NCI-H2171 treated with DMSO at 0.1 percent for 48 hours (cell line): ENCODE measurements around the gene OR11H6.
"Not testable (repeated sequence)": the region's sequence is repeated elsewhere in the genome, so short reads cannot be mapped to it uniquely, and the experiment has no call there.

Experiments
- DNase-seq: peaks from one replicate; lab custom pipeline; 2025; lab: John Stamatoyannopoulos, UW

OR11H6 gene, protein sequence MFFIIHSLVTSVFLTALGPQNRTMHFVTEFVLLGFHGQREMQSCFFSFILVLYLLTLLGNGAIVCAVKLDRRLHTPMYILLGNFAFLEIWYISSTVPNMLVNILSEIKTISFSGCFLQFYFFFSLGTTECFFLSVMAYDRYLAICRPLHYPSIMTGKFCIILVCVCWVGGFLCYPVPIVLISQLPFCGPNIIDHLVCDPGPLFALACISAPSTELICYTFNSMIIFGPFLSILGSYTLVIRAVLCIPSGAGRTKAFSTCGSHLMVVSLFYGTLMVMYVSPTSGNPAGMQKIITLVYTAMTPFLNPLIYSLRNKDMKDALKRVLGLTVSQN

DNA sequence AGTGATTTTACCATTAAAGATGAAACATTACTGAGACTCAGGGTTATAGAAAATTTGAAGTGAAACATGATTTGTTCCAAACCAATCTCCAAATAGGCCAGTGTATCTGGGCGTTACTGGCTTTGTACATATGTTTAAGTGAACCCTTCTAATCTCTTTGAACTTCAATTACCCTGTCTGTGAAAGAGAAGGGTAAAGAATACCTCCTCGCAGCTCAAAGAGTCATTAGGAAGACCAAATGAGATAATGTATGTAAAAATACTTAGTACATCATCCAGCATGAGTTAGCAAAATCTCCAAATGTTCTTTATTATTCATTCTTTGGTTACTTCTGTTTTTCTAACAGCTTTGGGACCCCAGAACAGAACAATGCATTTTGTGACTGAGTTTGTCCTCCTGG is at the start of gene OR11H6:
Gene OR11H6, plus strand, starts transcription at position 301 of the 400 bp plus-strand sequence. Its CDS starts 0 bp downstream, at position 301.
- DNase-seq: no peak

DNA sequence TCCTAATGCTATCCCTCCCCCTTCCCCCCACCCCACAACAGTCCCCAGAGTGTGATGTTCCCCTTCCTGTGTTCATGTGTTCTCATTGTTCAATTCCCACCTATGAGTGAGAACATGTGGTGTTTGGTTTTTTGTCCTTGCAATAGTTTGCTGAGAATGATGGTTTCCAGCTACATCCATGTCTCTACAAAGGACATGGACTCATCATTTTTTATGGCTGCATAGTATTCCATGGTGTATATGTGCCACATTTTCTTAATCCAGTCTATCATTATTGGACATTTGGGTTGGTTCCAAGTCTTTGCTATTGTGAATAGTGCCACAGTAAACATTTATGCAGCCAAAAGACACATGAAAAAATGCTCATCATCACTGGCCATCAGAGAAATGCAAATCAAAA is 49.3 kb upstream of the OR11H6 start:
- DNase-seq: not testable (repeated sequence)

DNA sequence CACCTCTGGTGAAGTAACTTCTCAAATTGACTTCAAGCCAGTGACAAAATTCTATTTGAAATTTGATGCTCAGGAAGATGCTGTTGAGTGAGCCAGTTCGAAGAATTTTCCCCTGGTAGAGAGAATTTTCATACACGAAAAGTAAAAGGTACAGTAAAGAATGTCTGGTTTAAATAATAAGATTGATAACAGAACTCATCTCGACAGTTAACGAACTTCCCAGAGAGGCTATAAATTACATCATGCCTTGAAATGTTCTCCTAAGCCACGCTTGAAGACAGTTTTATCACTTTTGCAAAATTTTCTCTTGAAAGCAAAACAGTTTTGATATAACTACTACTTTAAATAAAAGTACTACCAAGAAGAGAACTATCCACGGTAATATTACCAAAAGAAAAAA is 47.2 kb upstream of the OR11H6 start:
- DNase-seq: no peak

DNA sequence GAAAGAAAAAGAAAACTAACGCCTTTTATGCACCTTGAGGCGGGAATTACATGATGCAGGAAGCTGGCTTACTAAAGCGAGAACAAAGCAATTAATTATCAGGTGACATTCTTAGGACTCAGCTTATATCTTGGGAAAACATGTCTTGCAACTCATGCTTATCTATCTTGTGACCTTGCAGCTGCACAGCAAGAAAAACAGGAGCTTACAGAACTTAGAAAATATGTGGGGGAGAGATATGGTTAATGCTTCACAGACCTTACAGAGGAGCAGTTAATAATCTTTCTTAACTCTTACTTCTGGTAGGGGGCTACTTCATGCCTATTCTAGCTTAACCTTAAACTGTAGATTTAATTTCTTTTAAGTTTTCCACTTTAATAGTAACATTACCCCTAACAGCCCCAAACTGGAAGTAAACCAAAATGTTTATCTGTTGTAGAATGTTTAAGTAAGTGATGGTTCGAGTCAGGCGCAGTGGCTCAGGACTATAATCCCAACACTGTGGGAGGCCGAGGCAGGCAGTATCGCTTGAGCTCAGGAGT is 46.0 kb upstream of the OR11H6 start:
- no peak for DNase-seq

DNA sequence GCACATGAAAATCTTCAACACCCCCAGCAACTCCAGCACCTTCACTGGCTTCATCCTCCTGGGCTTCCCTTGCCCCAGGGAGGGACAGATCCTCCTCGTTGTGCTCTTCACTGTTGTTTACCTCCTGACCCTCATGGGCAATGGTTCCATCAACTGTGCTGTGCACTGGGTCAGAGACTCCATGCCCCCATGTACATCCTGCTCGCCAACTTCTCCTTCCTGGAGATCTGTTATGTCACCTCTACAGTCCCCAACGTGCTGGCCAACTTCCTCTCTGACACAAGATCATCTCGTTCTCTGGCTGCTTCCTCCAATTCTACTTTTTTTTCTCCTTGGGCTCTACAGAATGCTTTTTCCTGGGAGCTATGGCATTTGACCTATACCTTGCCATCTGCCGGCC is 44.3 kb upstream of the OR11H6 start:
- DNase-seq: no peak

DNA sequence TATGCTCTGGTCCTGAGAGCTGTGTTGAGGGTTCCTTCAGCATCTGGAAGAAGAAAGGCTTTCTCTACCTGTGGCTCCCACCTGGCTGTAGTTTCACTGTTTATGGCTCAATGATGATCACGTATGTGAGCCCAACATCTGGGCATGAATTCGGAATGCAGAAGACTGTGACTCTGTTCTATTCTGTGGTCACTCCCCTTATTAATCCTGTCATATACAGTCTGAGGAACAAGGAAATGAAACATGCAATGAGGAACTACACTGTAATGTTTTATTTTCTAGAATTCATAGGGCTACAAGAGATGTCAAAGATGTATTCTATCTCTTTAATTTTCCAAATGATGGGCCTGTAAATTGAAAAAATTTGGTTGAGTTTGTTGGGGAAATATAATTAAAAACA is 43.6 kb upstream of the OR11H6 start:
- no peak for DNase-seq

DNA sequence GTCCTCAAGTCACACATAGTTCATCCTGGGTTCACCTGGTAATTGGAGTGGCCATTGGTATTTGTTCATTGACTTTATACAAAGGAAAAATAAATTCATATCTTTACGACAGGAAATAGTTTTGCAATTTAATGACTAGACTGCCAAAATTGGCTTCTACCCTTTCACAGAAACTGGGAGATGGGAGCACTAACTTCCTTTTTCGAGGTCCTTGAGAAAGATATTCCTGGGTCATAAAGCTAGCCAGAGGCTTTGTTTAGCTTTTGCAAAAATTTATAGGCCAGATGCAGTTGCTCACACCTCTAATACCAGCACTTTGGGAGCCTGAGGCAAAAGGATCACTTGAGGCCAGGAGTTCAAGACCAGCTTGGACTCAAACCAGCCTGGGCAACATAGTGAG is 43.0 kb upstream of the OR11H6 start:
- no peak for DNase-seq

DNA sequence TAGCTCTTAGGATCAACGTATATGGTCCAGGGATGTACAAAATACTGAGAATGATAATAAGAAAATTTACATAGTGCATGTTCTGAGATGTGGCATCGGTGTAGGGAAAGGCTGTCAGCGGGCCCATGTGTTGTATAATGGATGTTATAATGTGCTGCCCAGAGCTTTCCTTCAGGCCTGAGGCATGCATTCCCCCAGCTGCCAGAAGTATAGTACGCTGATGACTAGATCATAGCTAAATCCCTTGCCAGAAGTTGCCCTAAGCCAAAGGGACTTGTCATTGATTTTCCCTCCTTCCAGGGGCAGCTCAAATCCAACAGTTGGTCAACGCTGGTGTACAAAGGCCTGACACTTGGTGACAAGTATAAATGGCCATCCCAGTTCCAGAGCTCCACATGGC is 39.3 kb upstream of the OR11H6 start:
- DNase-seq: no peak

DNA sequence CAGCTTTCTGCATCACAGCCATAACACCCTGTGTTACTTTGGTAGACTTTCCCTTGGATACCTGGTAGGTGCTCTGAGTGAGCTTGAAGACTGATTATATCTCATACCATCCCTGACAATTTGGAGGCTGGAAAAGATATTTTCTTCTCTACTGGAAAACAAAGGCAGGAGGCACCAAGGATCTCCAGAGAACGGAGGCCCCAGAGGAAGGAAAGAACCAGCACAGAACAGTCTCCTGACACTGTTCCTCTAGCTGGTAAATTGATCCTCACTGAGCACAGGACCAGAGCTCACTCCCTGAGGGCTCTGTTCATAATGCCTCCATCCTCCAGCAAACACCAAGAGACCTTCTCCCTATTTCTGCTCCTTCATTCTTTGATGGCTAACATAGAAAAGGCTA is 32.9 kb upstream of the OR11H6 start, which contains the start of gene OR11G2:
Gene OR11G2, plus strand, starts transcription at position 301 of the 400 bp plus-strand sequence. CDS start 6,542 bp downstream, outside the sequence.
- DNase-seq: no peak

DNA sequence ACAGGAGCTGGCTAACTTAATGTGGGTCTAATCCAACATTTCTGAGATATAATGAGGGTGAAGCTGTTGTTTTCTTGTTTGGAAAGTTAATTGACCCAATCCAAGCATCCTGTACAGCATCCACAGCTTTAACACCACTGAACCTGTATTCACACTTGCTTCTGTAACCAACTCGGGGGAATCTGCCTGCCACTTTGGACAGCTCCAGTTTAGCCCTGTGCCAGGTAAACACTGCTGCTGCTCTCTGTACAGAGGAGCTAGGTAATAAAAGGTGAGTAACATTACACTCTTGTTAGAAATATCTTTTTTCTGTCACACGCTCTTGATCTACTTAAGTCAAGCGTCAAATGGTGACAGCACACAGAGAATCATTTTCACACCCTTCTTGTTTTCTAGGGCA is 32.1 kb upstream of the OR11H6 start:
- DNase-seq: no peak

DNA sequence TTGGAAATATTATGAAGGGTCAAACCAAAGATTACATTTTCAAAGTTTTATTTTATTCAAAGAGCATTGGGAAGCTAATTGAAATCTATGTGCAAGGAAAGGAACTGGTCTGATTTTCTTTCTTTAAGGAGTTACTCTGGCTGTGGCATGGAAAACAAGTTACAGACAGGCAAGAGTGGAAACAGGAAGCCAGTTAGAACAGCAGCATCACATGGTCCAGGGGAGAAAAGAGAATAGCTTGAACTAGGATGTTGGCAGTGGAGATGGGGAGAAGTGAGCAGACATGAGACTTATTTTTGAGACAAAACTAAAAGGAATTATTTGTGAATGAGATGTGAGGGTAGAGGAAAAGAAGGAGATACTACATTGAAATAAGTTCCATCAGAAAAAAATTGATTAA is 29.4 kb upstream of the OR11H6 start:
- no peak for DNase-seq

DNA sequence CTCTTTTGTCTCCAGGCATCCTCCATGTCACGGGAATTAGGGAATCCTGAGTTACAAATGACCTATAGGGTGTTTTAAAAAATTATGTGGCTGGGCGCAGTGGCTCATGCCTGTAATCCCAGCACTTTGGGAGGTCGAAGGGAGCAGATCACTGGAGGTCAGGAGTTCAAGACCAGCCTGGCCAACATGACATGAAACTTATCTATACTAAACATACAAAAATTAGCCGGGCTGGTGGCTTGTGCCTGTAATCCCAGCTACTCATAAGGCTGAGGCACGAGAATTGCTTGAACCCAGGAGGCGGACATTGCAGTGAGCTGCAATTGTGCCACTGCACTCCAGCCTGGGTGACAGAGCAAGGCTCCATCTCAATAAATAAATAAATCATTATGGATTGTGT is 28.3 kb upstream of the OR11H6 start:
- DNase-seq: not testable (repeated sequence)

DNA sequence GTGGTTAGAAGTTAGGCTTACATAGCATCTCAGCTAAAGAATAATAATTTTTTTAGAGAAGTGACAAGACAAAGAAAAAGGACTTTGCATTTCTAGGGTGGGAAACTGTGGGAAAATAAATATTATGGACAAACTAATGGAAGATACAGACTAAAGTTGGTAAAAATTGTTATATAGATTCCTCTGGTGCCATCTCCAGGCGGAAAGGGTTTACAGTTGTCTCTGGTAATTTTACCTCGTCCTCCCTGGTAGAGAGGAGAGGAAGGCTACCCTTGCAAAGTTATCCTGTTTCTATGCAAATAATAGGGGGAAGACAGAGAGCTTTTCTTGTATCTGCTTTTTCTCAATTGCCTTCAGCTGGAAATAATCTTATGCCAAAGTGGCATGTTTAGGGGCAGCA is 27.6 kb upstream of the OR11H6 start:
- DNase-seq: no peak

DNA sequence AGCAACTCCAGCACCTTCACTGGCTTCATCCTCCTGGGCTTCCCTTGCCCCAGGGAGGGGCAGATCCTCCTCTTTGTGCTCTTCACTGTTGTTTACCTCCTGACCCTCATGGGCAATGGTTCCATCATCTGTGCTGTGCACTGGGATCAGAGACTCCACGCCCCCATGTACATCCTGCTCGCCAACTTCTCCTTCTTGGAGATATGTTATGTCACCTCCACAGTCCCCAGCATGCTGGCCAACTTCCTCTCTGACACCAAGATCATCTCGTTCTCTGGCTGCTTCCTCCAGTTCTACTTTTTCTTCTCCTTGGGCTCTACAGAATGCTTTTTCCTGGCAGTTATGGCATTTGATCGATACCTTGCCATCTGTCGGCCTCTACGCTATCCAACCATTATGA is 26.1 kb upstream of the OR11H6 start:
- DNase-seq: no peak

DNA sequence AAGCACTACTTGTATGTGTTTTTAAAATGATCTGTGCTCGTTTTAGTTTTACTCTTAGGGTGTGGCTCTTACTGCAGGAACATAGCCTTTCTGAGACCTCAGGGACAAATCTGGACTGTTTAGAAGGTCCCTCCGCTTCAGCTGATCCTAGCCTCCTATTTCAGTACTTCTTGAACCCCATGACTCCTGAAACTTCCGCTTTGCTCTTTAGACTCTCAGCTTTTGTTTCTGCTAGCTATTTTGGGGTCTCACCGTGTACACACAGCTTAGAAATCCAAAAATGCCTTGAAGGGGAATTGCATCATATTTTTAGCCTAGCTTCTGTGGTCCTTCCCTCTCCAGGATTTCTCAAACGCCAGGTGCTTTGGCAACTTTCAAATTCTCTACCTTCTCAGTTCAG is 24.5 kb upstream of the OR11H6 start:
- DNase-seq: no peak

DNA sequence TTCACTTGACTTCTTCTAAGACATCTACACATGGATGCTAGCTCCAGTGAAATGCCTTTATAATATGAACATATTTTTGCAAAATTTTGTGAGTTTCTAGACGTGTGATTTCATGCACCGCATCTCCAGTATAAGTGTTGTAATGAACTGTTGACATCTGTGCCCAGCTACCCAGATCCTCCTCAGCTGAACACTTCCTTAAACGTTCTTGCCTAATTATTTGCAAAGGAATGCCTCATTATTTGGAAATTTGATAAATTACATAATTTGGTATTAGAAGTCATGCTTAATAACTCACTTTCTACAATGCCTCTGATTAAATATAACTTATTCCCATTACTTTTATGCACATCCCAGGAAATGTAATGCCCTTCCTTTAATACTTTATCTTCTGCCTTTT is 18.8 kb upstream of the OR11H6 start:
- no peak for DNase-seq

DNA sequence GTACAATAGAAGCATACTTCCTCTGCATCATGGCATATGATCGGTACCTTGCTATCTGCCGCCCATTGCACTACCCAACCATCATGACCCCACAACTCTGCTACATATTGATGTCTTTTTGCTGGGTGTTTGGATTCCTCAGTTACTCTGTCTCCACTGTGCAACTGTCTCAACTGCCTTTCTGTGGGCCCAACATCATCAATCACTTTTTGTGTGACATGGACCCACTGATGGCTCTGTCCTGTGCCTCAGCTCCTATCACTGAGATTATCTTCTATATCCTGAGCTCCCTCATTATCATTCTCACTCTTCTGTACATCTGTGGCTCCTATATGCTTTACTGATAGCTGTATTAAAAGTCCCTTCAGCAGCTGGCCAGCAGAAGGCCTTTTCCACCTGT is 13.9 kb upstream of the OR11H6 start:
- DNase-seq: no peak

DNA sequence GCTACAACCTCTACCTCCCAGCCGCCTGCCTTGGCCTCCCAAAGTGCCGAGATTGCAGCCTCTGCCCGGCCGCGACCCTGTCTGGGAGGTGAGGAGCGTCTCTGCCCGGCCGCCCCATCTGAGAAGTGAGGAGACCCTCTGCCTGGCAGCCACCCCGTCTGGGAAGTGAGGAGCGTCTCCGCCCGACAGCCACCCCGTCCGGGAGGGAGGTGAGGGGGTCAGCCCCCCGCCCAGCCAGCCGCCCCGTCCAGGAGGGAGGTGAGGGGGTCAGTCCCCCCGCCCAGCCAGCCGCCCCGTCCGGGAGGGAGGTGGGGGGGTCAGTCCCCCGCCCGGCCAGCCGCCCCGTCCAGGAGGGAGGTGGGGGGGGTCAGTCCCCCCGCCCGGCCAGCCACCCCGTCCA is 11.1 kb upstream of the OR11H6 start:
- DNase-seq: not testable (repeated sequence)

DNA sequence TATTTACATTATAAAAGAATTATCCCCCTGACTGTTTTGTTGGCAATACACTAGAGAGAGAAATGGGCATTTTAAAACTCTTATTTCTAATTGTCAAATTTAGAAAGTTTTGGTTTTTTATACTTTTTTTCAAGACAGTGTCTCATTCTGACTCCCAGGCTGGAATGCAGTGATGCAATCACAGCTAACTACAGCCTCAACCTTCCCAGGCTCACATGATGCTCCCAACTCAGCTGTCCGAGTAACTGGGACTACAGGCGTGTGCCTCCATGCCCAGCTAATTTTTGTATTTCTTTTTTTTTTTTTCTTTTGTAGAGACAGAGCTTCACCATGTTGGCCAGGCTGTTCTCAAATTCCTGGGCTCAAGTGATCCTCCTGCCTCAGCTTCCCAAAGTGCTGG is 8.3 kb upstream of the OR11H6 start:
- no peak for DNase-seq

DNA sequence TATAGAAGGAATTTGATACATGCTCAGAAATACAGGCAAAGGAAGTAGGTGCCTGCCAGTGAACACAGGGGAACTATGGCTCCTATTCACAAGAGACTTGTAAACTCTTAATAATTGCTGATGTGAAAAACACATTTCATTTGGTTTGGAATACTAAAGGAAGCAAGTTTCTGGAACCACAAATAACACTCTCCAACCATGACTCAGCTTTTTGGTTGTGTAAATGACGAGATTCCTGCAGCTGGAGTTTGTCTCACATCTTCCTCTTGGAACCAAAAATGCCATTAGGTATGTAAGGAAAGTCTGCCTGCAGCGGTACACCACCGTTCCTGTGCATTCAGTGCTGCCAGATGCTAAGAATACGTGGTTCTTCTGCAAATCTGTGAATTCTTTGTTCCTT is 4.5 kb upstream of the OR11H6 start:
- DNase-seq: no peak

DNA sequence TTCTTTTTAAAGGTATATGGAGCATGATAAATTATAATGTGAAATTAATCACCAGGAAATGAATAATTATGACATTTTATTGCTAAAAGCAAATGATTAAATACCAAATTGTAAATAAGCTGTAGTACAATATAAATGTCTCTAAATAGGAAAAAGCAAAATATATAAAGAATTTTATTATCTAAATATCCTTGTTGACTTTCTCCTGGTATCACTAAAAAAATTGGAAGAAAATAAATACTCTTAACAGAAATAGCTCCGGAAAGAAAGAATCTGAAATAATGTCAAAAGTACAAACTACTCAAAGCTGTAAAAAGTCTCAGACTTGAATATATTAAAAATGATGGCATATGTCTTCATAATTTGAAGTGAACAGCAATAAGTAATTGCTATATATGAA is 5.2 kb downstream of the OR11H6 start, which contains the start of gene OR11H7:
Gene OR11H7, plus strand, starts transcription at position 301 of the 400 bp plus-strand sequence.
- no peak for DNase-seq

DNA sequence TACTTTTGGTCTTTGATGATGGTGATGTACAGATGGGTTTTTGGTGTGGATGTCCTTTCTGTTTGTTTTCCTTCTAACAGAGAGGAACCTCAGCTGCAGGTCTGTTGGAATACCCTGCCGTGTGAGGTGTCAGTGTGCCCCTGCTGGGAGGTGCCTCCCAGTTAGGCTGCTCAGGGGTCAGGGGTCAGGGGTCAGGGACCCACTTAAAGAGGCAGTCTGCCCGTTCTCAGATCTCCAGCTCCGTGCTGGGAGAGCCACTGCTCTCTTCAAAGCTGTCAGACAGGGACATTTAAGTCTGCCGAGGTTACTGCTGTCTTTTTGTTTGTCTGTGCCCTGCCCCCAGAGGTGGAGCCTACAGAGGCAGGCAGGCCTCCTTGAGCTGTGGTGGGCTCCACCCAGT is 11.9 kb downstream of the OR11H6 start:
- DNase-seq: not testable (repeated sequence)

DNA sequence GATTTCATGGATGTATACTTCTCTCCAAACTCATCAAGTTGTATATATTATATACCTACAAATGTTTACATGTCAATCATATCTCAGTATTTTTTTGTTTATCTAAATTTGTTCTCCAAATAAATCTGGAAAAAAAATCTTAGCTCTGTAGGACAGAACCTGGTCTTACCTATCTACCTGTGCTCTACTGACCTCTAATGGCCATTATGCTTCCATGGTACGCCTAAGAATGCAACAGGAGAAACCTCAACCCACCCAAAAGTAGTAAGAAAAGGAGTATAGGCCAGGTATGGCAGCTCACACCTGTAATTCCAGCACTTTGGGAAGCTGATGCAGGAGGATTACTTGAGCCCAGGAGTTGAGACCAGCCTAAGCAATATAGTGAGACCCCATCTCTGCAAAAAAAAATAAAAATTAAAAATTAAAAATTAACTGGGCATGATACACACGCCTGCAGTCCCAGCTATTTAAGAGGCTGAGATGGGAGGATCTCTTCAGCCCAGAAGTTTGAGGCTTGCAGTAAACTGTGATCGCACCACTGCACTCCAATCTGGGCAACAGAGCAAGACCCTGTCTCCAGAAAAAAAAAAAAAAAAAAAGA is 24.2 kb downstream of the OR11H6 start:
- DNase-seq: peak; percentile 71
